Measurements from ENCODE around the gene RNF40. TPM values are rescaled to one million over a fixed set of nuclear protein-coding genes. Genes with fewer than 3 reads are reported as not detected.

Gene RNF40
- total RNA-seq, 2 donors from 2014 or later = 44.9 to 79.8 TPM

DNA sequence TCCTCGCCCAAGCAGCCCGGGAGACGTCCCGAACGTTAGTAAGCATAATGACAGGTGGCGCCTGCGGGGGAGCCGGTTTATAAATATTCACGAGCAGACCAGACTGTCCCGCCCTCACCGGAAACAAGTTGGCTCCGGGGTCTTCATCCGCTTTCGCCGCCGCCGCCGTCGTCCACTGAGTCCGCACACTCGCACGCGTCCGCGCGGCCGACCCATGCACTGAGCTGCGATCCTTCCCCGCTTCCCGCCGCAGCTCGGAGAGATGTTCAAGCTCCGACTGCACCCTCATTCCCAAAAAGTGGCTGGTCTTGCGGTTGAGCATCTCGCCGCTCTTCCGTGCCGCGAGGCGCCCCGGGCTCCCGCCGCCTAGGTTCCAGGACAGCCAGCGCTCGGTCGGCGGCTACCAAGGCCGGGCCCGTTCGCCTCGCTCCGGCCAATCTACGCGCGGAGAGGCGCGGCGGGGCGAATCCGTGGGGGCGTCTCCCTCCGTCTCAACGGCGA lies 645 bp upstream of the RNF40 start:
- H3K9me3 ChIP-seq = no peaks in the 10 kb centered on the region
- 0% methylated on average over 59 of the region's 64 CpGs; no CpG with 5 or more reads in 1 of the 2 donors for WGBS, 2 donors
- H3K4me3 ChIP-seq = peak overlapping the region; percentile 24 to 45
- no peaks in the 10 kb centered on the region for H3K27me3 ChIP-seq
- no peak for TF ChIP-seq POLR2A (IDR thresholded peaks at IDR 0.05)
- TF ChIP-seq, protein P1, sequence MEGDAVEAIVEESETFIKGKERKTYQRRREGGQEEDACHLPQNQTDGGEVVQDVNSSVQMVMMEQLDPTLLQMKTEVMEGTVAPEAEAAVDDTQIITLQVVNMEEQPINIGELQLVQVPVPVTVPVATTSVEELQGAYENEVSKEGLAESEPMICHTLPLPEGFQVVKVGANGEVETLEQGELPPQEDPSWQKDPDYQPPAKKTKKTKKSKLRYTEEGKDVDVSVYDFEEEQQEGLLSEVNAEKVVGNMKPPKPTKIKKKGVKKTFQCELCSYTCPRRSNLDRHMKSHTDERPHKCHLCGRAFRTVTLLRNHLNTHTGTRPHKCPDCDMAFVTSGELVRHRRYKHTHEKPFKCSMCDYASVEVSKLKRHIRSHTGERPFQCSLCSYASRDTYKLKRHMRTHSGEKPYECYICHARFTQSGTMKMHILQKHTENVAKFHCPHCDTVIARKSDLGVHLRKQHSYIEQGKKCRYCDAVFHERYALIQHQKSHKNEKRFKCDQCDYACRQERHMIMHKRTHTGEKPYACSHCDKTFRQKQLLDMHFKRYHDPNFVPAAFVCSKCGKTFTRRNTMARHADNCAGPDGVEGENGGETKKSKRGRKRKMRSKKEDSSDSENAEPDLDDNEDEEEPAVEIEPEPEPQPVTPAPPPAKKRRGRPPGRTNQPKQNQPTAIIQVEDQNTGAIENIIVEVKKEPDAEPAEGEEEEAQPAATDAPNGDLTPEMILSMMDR (IDR thresholded peaks at IDR 0.05) = no peak
- H3K4me1 ChIP-seq = peaks cover 30% of the 10 kb centered on the region
- ATAC-seq (peak; percentile 33), DNase-seq (peak in 2 of 4 donors; percentile 36 to 47)
- peak overlapping the region; percentile 1 to 91 (median 51) for H3K27ac ChIP-seq
- intact Hi-C loops (cut with DNase I) = no loop called here
- H3K36me3 ChIP-seq (replicated peaks in 1 of 2; ENCODE audit: insufficient read depth in 1 of 2, low read depth in 2 of 2) = peaks cover 0 to 22% of the 10 kb centered on the region in 2 donors

DNA sequence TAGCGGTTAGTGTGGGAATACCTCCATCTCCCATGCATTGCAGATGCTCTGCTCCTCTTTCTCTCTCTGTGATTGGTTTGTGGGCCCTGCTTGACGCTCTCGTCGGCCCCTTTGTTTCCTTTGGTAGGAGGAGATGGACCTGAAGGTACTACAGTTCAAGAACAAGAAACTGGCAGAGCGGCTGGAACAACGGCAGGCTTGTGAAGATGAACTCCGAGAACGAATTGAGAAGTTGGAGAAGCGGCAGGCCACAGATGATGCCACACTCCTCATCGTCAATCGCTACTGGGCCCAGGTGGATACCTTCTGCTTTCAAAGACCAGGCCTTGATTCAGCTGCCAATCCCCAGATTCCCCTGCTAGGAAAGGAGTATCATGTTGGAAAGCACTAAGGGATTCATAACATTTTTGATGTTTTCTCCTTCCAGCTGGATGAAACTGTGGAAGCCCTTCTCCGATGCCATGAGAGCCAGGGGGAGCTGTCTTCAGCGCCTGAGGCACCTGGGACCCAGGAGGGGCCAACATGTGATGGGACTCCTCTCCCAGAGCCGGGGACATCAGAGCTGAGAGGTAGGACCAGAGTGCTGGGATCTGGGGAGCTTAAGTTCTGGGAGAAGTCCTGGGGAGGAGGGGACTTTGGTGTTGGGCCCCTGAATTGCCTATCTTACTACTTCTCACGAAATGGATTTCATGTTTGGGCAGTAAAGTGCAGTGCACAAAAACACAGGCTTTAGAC lies 1.0 kb downstream of the RNF40 start:
- Histone ChIP-seq H3K4me1 (peaks cover 30% of the 10 kb centered on the region), H3K27me3 (no peaks in the 10 kb centered on the region), H3K4me3 (peak overlapping the region; percentile 45 to 93), H3K27ac (peak overlapping the region in 3 of 4 donors; percentile 80 to 91 (median 88)), H3K36me3 (replicated peaks in 1 of 2; ENCODE audit: insufficient read depth in 1 of 2, low read depth in 2 of 2) (peaks cover 6 to 35% of the 10 kb centered on the region in 2 donors), H3K9me3 (no peaks in the 10 kb centered on the region)
- TF ChIP-seq POLR2A (IDR thresholded peaks at IDR 0.05) = no peak
- TF ChIP-seq, protein P1 (IDR thresholded peaks at IDR 0.05) = no peak
- WGBS, 2 donors = 53 to 56% methylated on average over 15 of the region's 15 CpGs
- intact Hi-C loops (cut with DNase I) = no loop called here
- DNase-seq = no peak
- no peak for ATAC-seq

DNA sequence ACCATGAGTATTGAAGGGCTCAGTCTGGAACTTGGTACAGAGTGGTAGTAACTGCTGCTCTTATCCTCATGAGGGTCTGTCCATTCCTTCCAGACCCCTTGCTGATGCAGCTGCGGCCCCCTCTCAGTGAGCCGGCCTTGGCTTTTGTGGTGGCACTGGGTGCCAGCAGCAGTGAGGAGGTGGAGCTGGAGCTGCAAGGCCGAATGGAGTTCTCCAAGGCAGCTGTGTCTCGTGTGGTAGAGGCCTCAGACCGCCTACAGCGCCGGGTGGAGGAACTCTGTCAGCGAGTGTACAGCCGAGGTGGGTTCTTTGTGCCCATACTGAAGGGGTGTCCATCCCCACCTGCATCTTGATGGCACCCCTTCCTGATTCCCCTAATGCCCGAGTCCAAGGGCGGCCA lies 2.0 kb downstream of the RNF40 start:
- Histone ChIP-seq H3K36me3 (replicated peaks in 1 of 2; ENCODE audit: insufficient read depth in 1 of 2, low read depth in 2 of 2) (peaks cover 15 to 45% of the 10 kb centered on the region in 2 donors), H3K9me3 (no peaks in the 10 kb centered on the region), H3K4me3 (no peak overlapping the region), H3K27ac (no peak overlapping the region), H3K27me3 (no peaks in the 10 kb centered on the region), H3K4me1 (peaks cover 30% of the 10 kb centered on the region)
- ATAC-seq = no peak
- intact Hi-C loops (cut with DNase I) = no loop called here
- TF ChIP-seq, protein P1 (IDR thresholded peaks at IDR 0.05) = no peak
- DNase-seq = no peak
- WGBS, 2 donors = 85 to 91% methylated on average over 7 to 11 of the region's 11 CpGs

DNA sequence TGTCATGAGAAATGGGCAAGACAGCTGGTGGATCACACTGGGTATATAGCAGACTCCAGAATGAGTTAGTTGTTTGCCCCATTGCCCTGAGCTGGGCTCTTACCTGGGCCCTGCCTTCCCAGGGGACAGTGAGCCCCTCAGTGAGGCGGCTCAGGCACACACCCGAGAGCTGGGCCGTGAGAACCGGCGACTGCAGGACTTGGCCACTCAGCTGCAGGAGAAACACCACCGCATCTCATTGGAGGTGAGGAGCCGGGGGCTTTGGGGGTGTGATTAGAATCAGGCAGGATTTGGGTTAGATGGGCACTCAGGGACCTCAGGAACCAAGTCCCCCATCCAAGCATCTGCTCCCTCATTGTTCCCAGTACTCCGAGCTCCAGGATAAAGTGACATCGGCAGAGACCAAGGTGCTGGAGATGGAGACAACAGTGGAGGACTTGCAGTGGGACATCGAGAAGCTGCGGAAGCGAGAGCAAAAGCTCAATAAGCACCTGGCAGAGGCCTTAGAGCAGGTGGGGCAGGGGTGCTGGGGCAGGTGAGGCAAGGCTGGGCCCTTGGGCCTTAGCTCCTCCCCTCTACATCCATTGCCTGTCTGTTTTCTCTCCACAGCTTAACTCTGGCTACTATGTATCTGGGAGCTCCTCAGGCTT lies 2.8 kb downstream of the RNF40 start:
- 92 to 93% methylated on average over 11 of the region's 12 CpGs for WGBS, 2 donors
- Histone ChIP-seq H3K27ac (no peak overlapping the region), H3K36me3 (replicated peaks in 1 of 2; ENCODE audit: insufficient read depth in 1 of 2, low read depth in 2 of 2) (peaks cover 22 to 52% of the 10 kb centered on the region in 2 donors), H3K9me3 (no peaks in the 10 kb centered on the region), H3K27me3 (no peaks in the 10 kb centered on the region), H3K4me3 (no peak overlapping the region), H3K4me1 (peaks cover 30% of the 10 kb centered on the region)
- intact Hi-C loops (cut with DNase I) = no loop called here
- ATAC-seq = no peak
- TF ChIP-seq, protein P1 (IDR thresholded peaks at IDR 0.05) = no peak
- TF ChIP-seq POLR2A (IDR thresholded peaks at IDR 0.05) = no peak
- DNase-seq = no peak
